Caco-2 (cell line): ENCODE data around the gene ST3GAL5. TPM values are rescaled to one million over a fixed set of nuclear protein-coding genes. Genes with fewer than 3 reads are reported as not detected.

ENCODE experiments used
- BruUV-seq: library from RNA; stranded (reverse); fragments of 400-500 nt; replicated peaks from 2 replicates; lab custom pipeline; 2021; lab: Mats Ljungman, UMichigan
- CTCF ChIA-PET: fragments of 300-600 bp; sonication (Branson Sonifier 250); formaldehyde crosslinking; loops from one replicate; lab custom pipeline; 2022; ENCODE audit warnings: antibody characterized with exemption; lab: Charles Lee
- POLR2A ChIA-PET: fragments of 300-600 bp; sonication (Branson Sonifier 250); formaldehyde crosslinking; loops from one replicate; lab custom pipeline; 2022; ENCODE audit warnings: antibody characterized with exemption; lab: Charles Lee
- DNase-seq, 2 experiments: peaks; one replicate each; pipeline versions ENCODE4 v3.0.0 to v3.0.0-alpha.2; 2020 to 2022
- H3K27me3 ChIP-seq: replicated peaks from 2 replicates; pipeline ENCODE4 v1.6.0; 2011; ENCODE audit warnings: low read length; ENCODE audit not compliant: control insufficient read depth, insufficient read depth
- H3K36me3 ChIP-seq: 2 replicates; pipeline ENCODE4 v1.5.1; 2011; ENCODE audit warnings: low read length; ENCODE audit not compliant: control insufficient read depth, insufficient read depth
- H3K4me1 ChIP-seq: fragments of 250-450 bp; sonication (Bioruptor Pico); 2 replicates; pipeline ENCODE4 v1.5.1; 2020; ENCODE audit warnings: mild to moderate bottlenecking
- H3K4me3 ChIP-seq: 2 replicates; pipeline ENCODE4 v1.5.1; 2011; ENCODE audit warnings: low read depth, mild to moderate bottlenecking, control low read depth, low read length
- H3K9me3 ChIP-seq: fragments of 250-450 bp; sonication (Bioruptor Pico); 2 replicates; pipeline ENCODE4 v1.5.1; 2020; ENCODE audit warnings: mild to moderate bottlenecking, moderate library complexity
- H3K27ac Mint-ChIP-seq: one replicate; pipeline ENCODE4 v1.8.0; 2022; ENCODE audit warnings: mixed read lengths; ENCODE audit not compliant: unreplicated experiment
- H3K27me3 Mint-ChIP-seq: one replicate; pipeline ENCODE4 v1.8.0; 2022; ENCODE audit warnings: mixed read lengths; ENCODE audit not compliant: insufficient read depth, unreplicated experiment
- H3K36me3 Mint-ChIP-seq: one replicate; pipeline ENCODE4 v1.8.0; 2022; ENCODE audit warnings: mild to moderate bottlenecking, mixed read lengths; ENCODE audit not compliant: insufficient read depth, unreplicated experiment
- H3K4me1 Mint-ChIP-seq: one replicate; pipeline ENCODE4 v1.8.0; 2022; ENCODE audit warnings: low read depth, mixed read lengths; ENCODE audit not compliant: unreplicated experiment
- H3K4me3 Mint-ChIP-seq: one replicate; pipeline ENCODE4 v1.8.0; 2022; ENCODE audit warnings: mild to moderate bottlenecking, moderate library complexity, mixed read lengths; ENCODE audit not compliant: unreplicated experiment
- H3K9me3 Mint-ChIP-seq: one replicate; pipeline ENCODE4 v1.8.0; 2022; ENCODE audit warnings: mixed read lengths; ENCODE audit not compliant: unreplicated experiment
- intact Hi-C: fragments of 100-400 bp; cut with micrococcal nuclease; formaldehyde crosslinking; loops from one replicate; pipeline ENCODE4 v1.10.0; 2022; ENCODE audit not compliant: unreplicated experiment
- total RNA-seq: library from RNA; stranded (reverse); gene quantifications from 2 replicates; pipeline ENCODE4 v1.2.3, GENCODE V29; 2022
- TF ChIP-seq, protein P1 (sequence below), 2 experiments: fragments of 200-600 bp in 1 of 2; IDR thresholded peaks; 1 replicate in 1 of 2; 2 replicates in 1 of 2; pipeline versions ENCODE4 v1.5.1 to v1.8.0; 2011 to 2022; ENCODE audit warnings: antibody characterized with exemption in 1 of 2, control low read depth in 1 of 2, inconsistent platforms in 1 of 2, low read depth in 1 of 2, low read length in 1 of 2, mild to moderate bottlenecking in 1 of 2, moderate library complexity in 1 of 2; ENCODE audit not compliant: insufficient read depth in 1 of 2, severe bottlenecking in 1 of 2, unreplicated experiment in 1 of 2

The ST3GAL5 gene
- total RNA-seq, 1 experiment from 2014 or later = 3.4 TPM

GRCh38 chr2:85862426-85862825, 26.4 kb downstream of the ST3GAL5 start:
- Histone ChIP-seq H3K4me1 (no peaks in the 10 kb centered on the region), H3K36me3 (no peaks in the 10 kb centered on the region), H3K9me3 (no peaks in the 10 kb centered on the region), H3K27me3 (no peaks in the 10 kb centered on the region), H3K4me3 (no peak overlapping the region)
- BruUV-seq = no TSS peak
- TF ChIP-seq, protein P1, sequence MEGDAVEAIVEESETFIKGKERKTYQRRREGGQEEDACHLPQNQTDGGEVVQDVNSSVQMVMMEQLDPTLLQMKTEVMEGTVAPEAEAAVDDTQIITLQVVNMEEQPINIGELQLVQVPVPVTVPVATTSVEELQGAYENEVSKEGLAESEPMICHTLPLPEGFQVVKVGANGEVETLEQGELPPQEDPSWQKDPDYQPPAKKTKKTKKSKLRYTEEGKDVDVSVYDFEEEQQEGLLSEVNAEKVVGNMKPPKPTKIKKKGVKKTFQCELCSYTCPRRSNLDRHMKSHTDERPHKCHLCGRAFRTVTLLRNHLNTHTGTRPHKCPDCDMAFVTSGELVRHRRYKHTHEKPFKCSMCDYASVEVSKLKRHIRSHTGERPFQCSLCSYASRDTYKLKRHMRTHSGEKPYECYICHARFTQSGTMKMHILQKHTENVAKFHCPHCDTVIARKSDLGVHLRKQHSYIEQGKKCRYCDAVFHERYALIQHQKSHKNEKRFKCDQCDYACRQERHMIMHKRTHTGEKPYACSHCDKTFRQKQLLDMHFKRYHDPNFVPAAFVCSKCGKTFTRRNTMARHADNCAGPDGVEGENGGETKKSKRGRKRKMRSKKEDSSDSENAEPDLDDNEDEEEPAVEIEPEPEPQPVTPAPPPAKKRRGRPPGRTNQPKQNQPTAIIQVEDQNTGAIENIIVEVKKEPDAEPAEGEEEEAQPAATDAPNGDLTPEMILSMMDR (IDR thresholded peaks at IDR 0.05; ENCODE audit: insufficient read depth in 1 of 2, low read depth in 1 of 2, low read length in 1 of 2, severe bottlenecking in 1 of 2, unreplicated experiment in 1 of 2) = no peak
- H3K27ac Mint-ChIP-seq = no peak overlapping the region
- no peaks in the 10 kb centered on the region for H3K27me3 Mint-ChIP-seq
- H3K9me3 Mint-ChIP-seq = no peaks in the 10 kb centered on the region
- H3K4me1 Mint-ChIP-seq = no peaks in the 10 kb centered on the region
- H3K36me3 Mint-ChIP-seq = no peaks in the 10 kb centered on the region
- intact Hi-C loops = no loop called here
- no peak for DNase-seq
- CTCF ChIA-PET = no interaction called here
- no peak overlapping the region for H3K4me3 Mint-ChIP-seq
- POLR2A ChIA-PET = no interaction called here

GRCh38 chr2:85861650-85862049, 27.1 kb downstream of the ST3GAL5 start:
- no peaks in the 10 kb centered on the region for H3K36me3 ChIP-seq
- intact Hi-C loops = no loop called here
- no peak for DNase-seq

GRCh38 chr2:85861180-85861579, 27.6 kb downstream of the ST3GAL5 start:
- ChIA-PET POLR2A (no interaction called here), CTCF (no interaction called here)
- Histone ChIP-seq H3K27me3 (no peaks in the 10 kb centered on the region), H3K9me3 (no peaks in the 10 kb centered on the region), H3K4me1 (no peaks in the 10 kb centered on the region), H3K4me3 (no peak overlapping the region), H3K36me3 (no peaks in the 10 kb centered on the region)
- no peak for DNase-seq
- H3K9me3 Mint-ChIP-seq = no peaks in the 10 kb centered on the region
- H3K36me3 Mint-ChIP-seq = no peaks in the 10 kb centered on the region
- no TSS peak for BruUV-seq
- H3K27me3 Mint-ChIP-seq = no peaks in the 10 kb centered on the region
- H3K4me3 Mint-ChIP-seq = no peak overlapping the region
- H3K27ac Mint-ChIP-seq = no peak overlapping the region
- H3K4me1 Mint-ChIP-seq = no peaks in the 10 kb centered on the region
- TF ChIP-seq, protein P1 (IDR thresholded peaks at IDR 0.05; ENCODE audit: insufficient read depth in 1 of 2, low read depth in 1 of 2, low read length in 1 of 2, severe bottlenecking in 1 of 2, unreplicated experiment in 1 of 2) = no peak
- intact Hi-C loops = no loop called here

More at GRCh38 chr2:85861650-85862049, 27.1 kb downstream of the ST3GAL5 start:
- Histone ChIP-seq H3K4me1 (no peaks in the 10 kb centered on the region), H3K27me3 (no peaks in the 10 kb centered on the region), H3K9me3 (no peaks in the 10 kb centered on the region), H3K4me3 (no peak overlapping the region)
- no peaks in the 10 kb centered on the region for H3K4me1 Mint-ChIP-seq
- no TSS peak for BruUV-seq
- no peak overlapping the region for H3K4me3 Mint-ChIP-seq
- H3K9me3 Mint-ChIP-seq = no peaks in the 10 kb centered on the region
- H3K27ac Mint-ChIP-seq = no peak overlapping the region
- H3K27me3 Mint-ChIP-seq = no peaks in the 10 kb centered on the region
- ChIA-PET CTCF (no interaction called here), POLR2A (no interaction called here)
- TF ChIP-seq, protein P1 (IDR thresholded peaks at IDR 0.05; ENCODE audit: insufficient read depth in 1 of 2, low read depth in 1 of 2, low read length in 1 of 2, severe bottlenecking in 1 of 2, unreplicated experiment in 1 of 2) = no peak
- no peaks in the 10 kb centered on the region for H3K36me3 Mint-ChIP-seq
